COLO829 (cell line): ENCODE measurements around the gene PSMF1.
"Not testable (repeated sequence)": the region's sequence is repeated elsewhere in the genome, so short reads cannot be mapped to it uniquely, and the experiment has no call there.

Experiments
- DNase-seq: peaks from one replicate; pipeline ENCODE4 v3.0.0; 2012; ENCODE audit warnings: low spot score

Gene PSMF1

GRCh38 chr20:1215386-1216170 lies 97.2 kb downstream of the PSMF1 start:
- no peak for DNase-seq

GRCh38 chr20:1216527-1217427 lies 98.4 kb downstream of the PSMF1 start:
- DNase-seq = not testable (repeated sequence)
